Uterus (tissue), 4 donors: Measurements from ENCODE around the gene SBF2. TPM values are rescaled to one million over a fixed set of nuclear protein-coding genes. Genes with fewer than 3 reads are reported as not detected.
"Not testable (repeated sequence)": the region's sequence is repeated elsewhere in the genome, so short reads cannot be mapped to it uniquely, and the experiment has no call there.

ENCODE experiments used
- DNase-seq, 2 donors: peaks; one replicate each; pipeline ENCODE4 v3.0.0-alpha.2; 2019 to 2020
- H3K27ac ChIP-seq, 2 donors: fragments of 200-600 bp; sonication (generic); 1 replicate in 1 of 2; 2 replicates in 1 of 2; pipeline ENCODE4 v1.5.1; 2016 to 2018
- H3K27me3 ChIP-seq, 2 donors: fragments of 200-600 bp; sonication (generic); one replicate each; pipeline ENCODE4 v1.5.1; 2018 to 2019; ENCODE audit warnings: control low read depth in 1 of 2
- H3K36me3 ChIP-seq, 2 donors: fragments of 200-600 bp; sonication (generic); one replicate each; pipeline ENCODE4 v1.5.1; 2019; ENCODE audit warnings: control low read depth in 1 of 2
- H3K4me1 ChIP-seq, 2 donors: fragments of 200-600 bp; sonication (generic); one replicate each; pipeline ENCODE4 v1.5.1; 2018 to 2019; ENCODE audit warnings: control low read depth in 1 of 2
- H3K4me3 ChIP-seq, 2 donors: fragments of 200-600 bp; sonication (generic); 1 replicate in 1 of 2; 2 replicates in 1 of 2; pipeline ENCODE4 v1.5.1; 2018 to 2019; ENCODE audit warnings: mild to moderate bottlenecking in 1 of 2
- H3K9me3 ChIP-seq, 2 donors: fragments of 200-600 bp; sonication (generic); one replicate each; pipeline ENCODE4 v1.5.1; 2019; ENCODE audit warnings: control low read depth in 1 of 2
- POLR2A ChIP-seq, 2 donors: fragments of 450-650 bp; IDR thresholded peaks; one replicate each; pipeline ENCODE4 v1.6.1; 2016; ENCODE audit warnings: antibody characterized with exemption in 2 of 2, mild to moderate bottlenecking in 1 of 2, moderate library complexity in 1 of 2
- intact Hi-C: fragments of 100-400 bp; cut with DNase I; formaldehyde crosslinking; loops from one replicate; pipeline ENCODE4 v1.15.1; 2023; ENCODE audit warnings: low total_unique reads
- total RNA-seq, 4 donors: library from RNA; depleted of rRNA in 3 of 4; stranded (reverse); fragments of >200 nt in 3 of 4; gene quantifications; one replicate each; pipeline versions ENCODE4 v1.1.0 to v1.2.4, GENCODE V29; 2014 to 2023
- TF ChIP-seq, protein P1 (sequence below), 4 experiments: fragments of 200-600 bp in 2 of 4; fragments of 450-650 bp in 2 of 4; sonication (generic) in 2 of 4; IDR thresholded peaks; one replicate each; pipeline ENCODE4 v1.5.1; 2016 to 2019; ENCODE audit warnings: antibody characterized with exemption in 4 of 4, mild to moderate bottlenecking in 2 of 4, moderate library complexity in 1 of 4
- donor health status: DM: yes; HTN: yes; CAD: no.

Gene SBF2
- total RNA-seq, 4 donors from 2014 or later = 45.0 to 202 (median 98.0) TPM

DNA sequence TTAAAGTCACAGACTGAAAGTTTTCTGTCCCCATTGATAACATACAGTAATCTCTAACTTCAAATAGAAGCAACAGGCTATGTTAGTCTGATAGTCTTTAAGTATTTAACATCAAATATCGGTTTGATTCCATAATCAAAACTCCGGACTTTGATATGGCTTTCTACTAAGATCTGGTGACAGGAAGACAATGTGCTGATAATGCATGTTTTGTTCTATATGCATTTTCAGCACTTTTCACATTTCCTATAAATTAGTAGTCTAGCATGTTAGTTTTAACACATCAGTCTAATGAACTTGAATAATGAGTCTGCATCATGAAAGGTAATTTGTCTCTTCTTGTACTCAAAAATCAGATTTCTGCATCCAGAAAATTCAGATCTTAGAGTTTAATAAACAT, 252.7 kb downstream of the SBF2 start:
- Histone ChIP-seq H3K36me3 (no peaks in the 10 kb centered on the region), H3K4me3 (no peak overlapping the region), H3K27me3 (no peaks in the 10 kb centered on the region), H3K27ac (no peak overlapping the region), H3K9me3 (peaks cover 0 to 17% of the 10 kb centered on the region in 2 donors), H3K4me1 (no peaks in the 10 kb centered on the region)
- TF ChIP-seq, protein P1, sequence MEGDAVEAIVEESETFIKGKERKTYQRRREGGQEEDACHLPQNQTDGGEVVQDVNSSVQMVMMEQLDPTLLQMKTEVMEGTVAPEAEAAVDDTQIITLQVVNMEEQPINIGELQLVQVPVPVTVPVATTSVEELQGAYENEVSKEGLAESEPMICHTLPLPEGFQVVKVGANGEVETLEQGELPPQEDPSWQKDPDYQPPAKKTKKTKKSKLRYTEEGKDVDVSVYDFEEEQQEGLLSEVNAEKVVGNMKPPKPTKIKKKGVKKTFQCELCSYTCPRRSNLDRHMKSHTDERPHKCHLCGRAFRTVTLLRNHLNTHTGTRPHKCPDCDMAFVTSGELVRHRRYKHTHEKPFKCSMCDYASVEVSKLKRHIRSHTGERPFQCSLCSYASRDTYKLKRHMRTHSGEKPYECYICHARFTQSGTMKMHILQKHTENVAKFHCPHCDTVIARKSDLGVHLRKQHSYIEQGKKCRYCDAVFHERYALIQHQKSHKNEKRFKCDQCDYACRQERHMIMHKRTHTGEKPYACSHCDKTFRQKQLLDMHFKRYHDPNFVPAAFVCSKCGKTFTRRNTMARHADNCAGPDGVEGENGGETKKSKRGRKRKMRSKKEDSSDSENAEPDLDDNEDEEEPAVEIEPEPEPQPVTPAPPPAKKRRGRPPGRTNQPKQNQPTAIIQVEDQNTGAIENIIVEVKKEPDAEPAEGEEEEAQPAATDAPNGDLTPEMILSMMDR (IDR thresholded peaks at IDR 0.05) = no peak
- no peak for TF ChIP-seq POLR2A (IDR thresholded peaks at IDR 0.05)
- DNase-seq = no peak
- intact Hi-C loops = no loop called here

DNA sequence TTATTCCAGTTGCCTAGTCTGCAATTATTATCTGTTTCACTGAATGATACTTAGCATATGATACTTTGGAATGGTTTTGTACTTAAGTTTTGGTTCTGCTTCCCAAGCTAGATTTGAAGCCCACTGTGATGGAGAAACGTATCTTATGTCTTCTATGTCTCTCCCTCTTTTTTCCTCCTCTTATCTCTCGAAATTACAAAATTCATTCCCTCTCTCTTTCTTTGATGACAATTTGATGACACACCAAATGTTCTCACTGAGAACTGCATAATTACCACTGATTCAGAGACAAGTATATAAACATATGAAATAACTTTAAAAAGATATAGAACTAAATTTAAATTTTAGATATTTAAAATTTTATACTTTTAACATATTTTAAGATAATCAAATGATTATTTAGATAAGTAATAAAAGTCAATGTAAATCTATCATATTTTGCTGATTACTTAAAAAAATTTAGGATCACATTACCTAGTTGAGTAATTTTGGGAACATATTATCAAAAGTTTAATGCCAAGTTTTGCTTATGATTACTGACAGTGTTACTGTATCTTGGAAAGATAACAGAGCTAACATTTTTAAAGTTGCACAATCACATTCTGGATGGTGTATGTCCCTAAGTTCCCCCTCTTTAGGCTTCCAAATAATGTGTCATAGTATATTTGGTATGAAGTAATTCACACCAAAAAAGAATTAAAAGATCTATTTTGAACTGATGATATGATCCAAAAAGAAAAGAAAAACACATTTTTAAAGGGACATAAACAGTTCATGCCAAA, 255.3 kb downstream of the SBF2 start:
- Histone ChIP-seq H3K27me3 (no peaks in the 10 kb centered on the region), H3K4me3 (no peak overlapping the region), H3K9me3 (no peaks in the 10 kb centered on the region), H3K27ac (no peak overlapping the region), H3K4me1 (no peaks in the 10 kb centered on the region), H3K36me3 (no peaks in the 10 kb centered on the region)
- intact Hi-C loops = no loop called here
- DNase-seq = no peak
- no peak for TF ChIP-seq POLR2A (IDR thresholded peaks at IDR 0.05)
- TF ChIP-seq, protein P1 (IDR thresholded peaks at IDR 0.05) = no peak

DNA sequence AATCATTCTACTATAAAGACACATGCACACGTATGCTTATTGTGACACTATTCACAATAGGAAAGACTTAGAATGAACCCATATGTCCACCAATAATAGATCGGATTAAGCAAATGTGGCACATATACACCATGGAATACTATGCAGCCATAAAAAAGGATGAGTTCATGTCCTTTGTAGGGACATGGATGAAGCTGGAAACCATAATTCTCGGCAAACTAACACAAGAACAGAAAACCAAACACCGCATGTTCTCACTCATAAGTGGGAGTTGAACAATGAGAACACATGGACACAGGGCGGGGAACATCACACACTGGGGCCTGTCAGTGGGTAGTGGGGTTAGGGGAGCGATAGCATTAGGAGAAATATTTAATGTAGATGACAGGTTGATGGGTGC, 258.1 kb downstream of the SBF2 start:
- intact Hi-C loops, H3K4me3 ChIP-seq, H3K4me1 ChIP-seq, H3K27me3 ChIP-seq, DNase-seq, H3K27ac ChIP-seq, H3K36me3 ChIP-seq, H3K9me3 ChIP-seq: not testable (repeated sequence)

DNA sequence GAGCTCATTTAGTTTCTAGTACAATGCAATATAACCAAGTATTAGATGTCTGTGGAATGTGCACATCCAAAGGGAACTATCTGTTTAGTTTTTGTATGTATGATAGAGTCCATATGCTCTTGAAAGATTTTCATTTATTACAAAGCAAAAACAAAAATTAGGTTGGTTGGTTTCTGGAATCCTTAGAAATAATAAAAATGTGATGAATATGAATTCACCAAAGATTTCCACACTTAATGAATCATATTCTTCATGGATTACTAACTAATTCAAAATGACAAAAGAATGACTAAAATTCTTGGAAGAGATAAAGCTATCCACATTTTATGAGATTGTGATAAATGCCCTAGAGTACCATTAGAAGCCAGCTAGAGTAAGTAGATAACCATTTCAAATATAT, 261.1 kb downstream of the SBF2 start:
- Histone ChIP-seq H3K4me3 (no peak overlapping the region), H3K27me3 (no peaks in the 10 kb centered on the region), H3K27ac (peak overlapping the region in 1 of 2 donors; percentile 10), H3K9me3 (no peaks in the 10 kb centered on the region), H3K4me1 (no peaks in the 10 kb centered on the region), H3K36me3 (no peaks in the 10 kb centered on the region)
- intact Hi-C loops = no loop called here
- no peak for TF ChIP-seq POLR2A (IDR thresholded peaks at IDR 0.05)
- TF ChIP-seq, protein P1 (IDR thresholded peaks at IDR 0.05) = no peak
- DNase-seq = no peak

DNA sequence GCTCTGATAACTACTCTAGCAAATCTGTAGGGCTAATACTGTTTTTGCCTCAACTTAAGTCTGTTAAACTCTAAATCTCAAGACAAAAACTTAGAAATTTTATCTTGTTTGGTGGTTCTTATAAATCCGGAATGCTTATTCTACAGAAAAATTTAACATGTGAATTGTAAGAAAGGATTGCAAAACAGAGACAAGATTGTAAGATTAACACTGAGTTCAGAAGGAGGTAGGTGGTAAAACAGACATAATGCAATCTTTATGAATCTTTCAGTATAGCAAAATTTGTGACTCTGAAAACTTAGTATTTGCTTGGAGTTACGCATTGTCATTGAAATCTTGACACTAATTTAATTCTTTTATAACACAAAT, 263.9 kb downstream of the SBF2 start:
- no peak for TF ChIP-seq POLR2A (IDR thresholded peaks at IDR 0.05)
- TF ChIP-seq, protein P1 (IDR thresholded peaks at IDR 0.05) = no peak
- no peaks in the 10 kb centered on the region for H3K27me3 ChIP-seq
- no peak for DNase-seq
- intact Hi-C loops = no loop called here
- no peaks in the 10 kb centered on the region for H3K9me3 ChIP-seq
- H3K27ac ChIP-seq = no peak overlapping the region
- H3K4me3 ChIP-seq = no peak overlapping the region
- no peaks in the 10 kb centered on the region for H3K36me3 ChIP-seq
- H3K4me1 ChIP-seq = no peaks in the 10 kb centered on the region
